Measurements from ENCODE around the gene TMEM63A.

TMEM63A gene

DNA sequence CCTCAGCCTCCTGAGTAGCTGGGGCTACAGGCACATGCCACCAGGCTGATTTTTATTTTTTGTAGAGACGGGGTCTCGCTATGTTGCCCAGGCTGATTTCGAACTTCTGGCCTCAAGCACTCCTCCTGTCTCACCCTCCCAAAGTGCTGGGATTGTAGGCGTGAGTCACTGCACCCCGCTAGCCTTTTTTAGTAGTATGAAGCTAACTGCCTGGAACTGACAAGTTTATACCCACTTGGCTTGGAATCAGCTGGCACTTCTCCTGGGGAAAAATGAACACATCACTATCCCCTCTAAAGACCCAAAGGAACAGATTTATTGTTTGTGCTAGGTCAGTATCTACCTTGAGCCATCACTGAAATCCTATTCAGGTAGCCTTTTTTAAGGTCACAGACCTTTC, 19.0 kb downstream of the TMEM63A start:
- no peak for DNase-seq

DNA sequence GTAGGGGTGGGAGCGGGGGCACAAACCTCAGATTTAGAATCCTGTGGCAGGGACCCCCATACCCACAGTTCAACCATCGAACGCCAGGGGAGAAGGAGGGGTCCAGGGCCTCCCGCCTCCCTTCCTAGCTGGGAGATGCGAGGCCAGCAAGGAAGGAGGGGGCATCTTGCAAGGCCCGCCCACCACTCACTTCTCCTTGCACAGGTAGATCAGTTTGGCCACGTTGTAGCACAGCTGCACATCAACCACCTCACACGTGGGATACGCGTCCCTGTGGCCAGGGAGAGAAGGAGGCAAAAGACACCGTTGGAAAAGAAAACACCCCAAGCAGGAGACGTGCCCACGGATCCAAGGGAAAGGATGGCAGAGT, 19.6 kb downstream of the TMEM63A start:
- DNase-seq: no peak

DNA sequence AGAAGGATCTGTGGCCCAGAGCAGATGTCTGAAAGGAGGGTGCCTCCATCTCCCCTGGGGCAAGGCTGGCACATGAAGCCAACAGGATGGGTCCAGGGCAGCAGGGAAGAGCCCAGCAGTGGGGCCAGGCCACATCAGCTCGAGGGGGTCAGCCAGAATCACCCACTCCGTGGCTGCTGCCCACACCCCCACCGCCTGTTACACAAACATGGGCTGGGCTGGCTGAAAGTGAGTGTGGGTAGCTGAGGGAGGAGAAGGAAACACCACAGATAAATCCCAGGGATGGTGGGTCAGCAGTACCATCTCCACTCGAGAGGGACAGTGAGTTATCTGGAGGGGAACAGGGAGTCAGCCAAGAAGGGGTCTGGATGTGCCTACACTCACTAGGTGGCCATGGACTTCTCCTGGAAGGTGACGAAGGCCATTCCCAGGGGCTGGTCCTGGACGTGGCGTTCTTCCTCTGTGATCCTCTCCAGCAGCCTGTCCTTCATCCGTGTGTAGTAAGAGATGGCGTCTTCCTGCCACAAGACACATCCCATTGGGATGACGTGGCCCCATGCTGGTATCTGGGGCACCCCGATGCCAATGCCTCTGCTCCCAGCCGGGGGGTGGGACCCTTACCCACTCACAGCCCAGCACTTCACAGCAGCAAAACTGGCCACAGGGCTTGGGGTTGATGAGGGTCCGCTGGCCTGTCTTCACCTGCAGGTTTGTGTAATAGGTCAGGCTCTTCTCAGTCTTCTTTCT, 20.2 kb downstream of the TMEM63A start:
- DNase-seq: no peak

GRCh38 chr1:225860876-225861441, 21.2 kb downstream of the TMEM63A start:
- DNase-seq: no peak

DNA sequence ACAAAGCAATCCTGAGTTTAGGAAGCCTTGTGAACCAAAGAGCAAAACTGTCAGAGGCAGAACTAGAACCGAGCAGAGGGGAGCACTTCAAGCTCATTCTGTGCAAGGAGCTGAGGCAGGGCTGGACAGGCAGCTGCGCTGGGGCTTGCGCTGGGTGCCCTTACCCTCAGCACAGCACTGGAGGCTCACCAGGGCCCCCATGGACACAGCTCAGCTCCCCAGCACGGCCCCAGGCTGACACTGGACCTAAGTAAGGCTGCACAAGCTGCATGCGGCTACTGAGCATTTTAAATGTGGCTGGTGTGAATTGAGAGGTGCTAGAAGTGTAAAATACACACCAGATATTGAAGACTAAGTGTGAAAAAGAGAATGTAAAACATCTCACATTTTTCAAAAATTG, 22.1 kb downstream of the TMEM63A start:
- no peak for DNase-seq

GRCh38 chr1:225859151-225859550, 23.0 kb downstream of the TMEM63A start:
- no peak for DNase-seq

GRCh38 chr1:225857256-225857655, 24.9 kb downstream of the TMEM63A start:
- no peak for DNase-seq

DNA sequence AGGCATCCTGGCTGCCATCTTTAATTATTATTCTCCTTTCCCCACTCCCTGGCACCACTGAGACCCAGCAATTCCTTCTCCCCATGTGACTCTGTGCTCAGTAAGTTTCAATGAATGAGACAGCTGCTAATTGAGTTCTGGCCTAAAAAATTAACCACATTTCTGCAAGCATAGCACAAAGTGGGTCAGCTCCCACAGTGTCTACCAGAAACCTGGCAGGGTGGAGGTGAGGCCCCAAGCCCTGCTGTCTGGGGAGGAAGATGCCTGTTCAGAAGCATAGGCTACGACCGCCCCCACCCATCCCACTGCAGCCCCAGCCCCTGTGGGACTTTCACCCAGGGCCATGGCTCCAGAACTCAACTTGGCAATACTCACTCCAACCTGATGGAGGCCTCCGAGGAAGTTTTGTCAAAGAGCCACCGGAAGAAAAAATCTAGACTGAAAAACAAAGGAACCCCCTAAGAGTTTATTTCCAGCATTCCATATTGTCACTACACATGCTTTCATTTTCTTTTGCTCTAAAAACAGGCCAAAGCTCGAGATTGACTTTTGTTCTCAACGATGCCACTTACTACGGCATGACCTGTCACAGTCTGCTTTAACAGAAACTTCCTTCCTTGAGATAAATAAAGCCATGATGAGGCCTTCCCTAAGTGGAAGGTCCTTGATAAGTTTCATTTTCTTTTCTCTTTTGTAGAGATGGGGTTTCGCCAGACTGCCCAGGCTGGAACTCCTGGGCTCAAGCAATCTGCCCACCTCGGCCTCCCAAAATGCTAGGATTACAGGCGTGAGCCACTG, 26.5 kb downstream of the TMEM63A start:
- DNase-seq: no peak

DNA sequence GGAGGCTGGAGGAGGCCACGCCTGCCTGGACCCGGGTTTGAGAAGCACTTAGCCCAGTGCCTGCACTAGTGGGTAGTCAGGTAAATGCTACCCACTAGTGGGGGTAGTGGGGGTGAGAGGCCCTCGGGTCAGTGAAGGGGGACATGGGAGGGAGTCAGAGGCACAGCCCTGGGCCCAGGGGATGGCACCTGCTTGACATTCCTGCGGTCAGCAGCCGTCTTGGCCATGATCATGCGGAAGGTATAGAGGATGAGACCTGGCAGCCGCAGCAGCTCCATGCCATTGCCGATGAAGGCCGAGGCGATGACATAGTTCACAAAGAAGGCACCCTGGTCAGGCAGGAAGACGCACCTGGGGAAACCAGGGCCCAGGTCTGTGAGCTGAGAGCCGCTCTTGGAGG, 28.7 kb downstream of the TMEM63A start:
- no peak for DNase-seq

DNA sequence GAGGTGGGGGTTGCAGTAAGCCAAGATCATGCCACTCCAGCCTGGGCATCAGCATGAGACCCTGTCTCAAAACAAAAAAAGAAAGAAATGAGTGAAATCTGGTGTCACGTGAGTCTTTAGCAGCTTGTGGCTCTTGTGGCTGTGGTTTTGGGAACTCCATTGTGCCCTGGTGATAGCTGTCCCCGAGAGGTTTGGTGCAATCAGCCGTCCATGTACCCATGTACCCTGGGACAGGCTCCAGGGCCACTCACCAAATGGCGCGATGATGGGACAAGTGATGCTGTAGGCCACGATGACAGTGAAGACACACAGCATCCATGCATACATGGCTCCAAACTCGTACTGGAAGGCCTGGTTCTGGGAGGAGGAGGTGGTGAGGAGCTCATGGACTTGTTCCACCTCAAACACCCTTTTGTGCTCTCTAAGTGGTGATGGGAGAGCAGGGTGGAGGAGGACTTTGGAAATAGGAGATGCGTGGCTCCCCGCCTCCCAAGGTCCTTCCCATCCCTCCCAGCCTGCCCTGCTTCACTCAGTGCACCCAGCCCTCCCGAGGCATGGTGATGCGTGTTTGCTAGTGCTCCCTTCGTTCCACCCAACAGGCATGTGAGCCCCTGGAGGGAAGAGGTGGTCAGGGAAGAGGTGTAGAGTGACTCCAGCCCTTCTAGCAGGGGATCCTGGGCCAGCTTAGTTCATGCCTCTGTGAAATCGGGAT, 29.6 kb downstream of the TMEM63A start:
- DNase-seq: no peak

DNA sequence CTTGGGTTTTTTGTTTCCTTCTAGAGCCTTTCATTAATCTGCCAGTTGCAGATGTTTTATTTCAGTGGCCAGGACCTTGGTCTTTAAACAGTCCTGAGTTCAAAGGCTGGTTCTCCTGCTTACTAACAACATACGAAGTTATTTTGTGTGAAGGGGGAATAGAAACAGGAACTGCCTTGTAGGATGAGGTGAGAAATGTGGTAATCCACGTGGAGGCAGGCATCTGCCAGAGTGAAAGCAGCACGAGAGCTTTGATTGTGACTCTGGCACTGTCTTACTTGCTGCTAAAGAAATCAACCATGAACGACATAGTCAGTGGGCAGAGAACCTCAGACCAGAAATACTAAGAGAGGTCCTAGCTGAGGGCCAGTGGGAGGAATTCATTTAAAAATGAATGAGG, 30.4 kb downstream of the TMEM63A start:
- no peak for DNase-seq

DNA sequence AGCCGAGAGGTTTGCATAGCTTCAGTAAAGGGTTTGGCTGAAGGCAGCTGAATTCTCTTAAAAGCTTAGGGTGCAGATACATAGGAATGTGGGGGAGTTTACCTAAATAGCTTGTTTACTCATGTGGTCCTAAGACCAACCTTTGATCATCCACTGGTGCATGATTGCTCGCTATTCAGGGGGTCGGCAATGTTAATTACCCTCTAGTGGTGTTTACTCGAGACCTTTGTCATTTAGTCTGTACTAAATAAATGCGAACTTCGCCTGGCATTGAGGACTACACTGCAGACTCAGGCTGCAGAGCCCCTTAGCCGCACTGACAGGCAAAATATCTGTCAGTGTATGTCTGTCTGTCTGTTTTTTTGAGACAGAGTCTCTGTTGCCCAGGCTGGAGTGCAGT, 31.8 kb downstream of the TMEM63A start:
- no peak for DNase-seq

DNA sequence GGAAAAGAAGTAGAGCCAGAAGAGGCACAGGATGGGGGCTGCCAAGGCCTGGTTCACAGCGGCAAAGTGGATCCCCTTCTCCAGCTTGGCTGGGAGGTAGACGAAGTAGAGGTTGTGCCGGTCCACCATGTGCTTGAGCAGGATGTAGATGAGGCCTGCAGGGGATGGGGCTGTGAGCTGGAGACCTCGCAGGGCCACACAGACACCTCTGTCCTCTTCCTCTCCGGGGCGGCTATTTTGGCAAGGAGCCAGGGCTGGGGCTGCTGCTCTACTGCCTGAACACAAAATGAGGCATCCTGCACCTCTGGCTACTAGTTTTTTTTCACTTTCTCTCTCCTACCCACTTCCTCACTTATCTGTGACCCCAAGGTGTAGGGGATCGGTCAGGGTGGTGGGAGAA, 32.3 kb downstream of the TMEM63A start:
- DNase-seq: no peak

DNA sequence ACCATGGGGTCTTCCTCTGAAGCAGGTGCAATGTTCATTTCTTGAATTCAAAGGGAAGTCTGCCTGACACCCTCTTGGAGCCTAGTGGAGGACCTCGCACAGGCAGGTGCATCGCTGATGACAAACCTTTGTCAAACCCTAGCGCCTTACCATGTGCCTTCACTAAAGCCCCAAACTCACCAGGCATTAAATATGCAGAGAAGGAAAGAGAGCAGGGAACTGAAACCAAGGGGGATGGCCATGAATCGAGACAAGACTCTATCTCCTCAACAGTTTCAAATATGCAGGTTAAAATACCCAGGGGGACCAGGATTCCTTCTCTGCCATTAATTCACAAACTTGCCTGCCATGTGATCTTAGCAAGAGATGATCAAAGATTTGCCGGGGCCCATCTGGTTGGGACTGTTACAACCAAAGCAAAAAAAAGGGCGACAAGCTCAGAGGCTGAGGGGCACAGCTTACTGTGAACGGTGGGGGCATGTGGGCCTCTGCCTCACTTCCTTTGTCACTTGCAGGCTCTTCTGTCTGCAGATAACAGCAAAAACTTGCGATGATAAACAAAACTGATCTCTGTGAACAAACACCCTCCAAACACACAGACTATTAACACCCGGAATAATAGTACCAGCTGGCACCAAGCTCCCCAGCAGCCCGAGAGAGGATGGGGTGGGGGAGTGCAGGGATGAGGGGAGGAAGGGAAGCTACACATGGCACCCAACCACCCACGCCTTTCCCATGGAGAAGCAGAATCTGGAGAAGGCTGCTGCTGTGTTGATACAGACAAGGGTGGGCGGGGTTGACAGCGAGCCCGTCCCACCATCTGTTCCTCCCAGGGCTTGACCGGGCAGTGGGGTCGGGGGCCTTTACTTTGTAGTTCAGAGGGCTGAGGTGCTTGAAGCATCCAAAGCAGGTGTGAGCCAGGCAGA, 33.9 kb downstream of the TMEM63A start:
- DNase-seq: no peak

GRCh38 chr1:225847610-225848009, 34.6 kb downstream of the TMEM63A start:
- no peak for DNase-seq

GRCh38 chr1:225846331-225847310, 35.6 kb downstream of the TMEM63A start:
- DNase-seq: no peak

GRCh38 chr1:225845571-225846259, 36.5 kb downstream of the TMEM63A start:
- DNase-seq: peak; percentile 9

- DNase-seq: no peak
Measured at GRCh38 chr1:225845097-225845496, 37.1 kb downstream of the TMEM63A start.

DNA sequence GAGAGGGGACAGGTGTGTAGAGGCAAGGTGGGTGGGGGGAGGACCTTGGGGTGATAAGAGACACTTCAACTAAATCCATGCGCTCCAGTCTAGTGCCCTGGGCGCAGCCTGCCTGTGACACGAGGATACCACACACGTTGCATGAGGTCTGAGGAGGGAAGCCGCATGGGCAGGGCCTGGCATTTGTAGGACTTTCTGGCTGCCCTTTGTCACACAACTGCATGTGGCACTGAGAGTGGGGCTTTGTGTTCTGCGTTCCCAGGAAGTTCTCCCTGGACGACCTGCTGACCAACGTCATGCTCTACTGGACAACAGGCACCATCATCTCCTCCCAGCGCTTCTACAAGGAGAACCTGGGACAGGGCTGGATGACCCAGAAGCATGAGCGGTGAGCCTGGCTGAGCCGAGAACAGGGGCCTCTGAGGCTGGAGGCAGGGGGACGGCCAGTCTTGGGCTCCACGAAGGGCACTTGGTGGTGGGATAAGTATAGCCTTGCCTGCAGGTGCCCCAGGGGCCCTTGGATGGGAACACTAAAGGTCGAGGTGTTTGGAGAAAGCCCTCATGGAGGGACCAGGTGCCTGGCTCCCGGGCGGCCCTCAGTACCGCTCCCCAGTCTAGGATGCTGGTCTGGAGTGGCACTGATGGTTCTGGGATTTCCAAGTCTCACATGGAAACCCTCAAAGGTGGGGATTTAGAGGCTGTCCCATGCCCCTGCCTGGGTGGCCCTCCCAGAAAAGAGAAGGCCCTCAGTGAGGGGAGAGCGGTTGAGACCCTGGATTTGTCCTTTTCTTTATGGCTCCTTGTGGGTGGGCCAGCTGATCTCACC, 37.7 kb downstream of the TMEM63A start:
- DNase-seq: no peak

- no peak for DNase-seq
Measured at GRCh38 chr1:225843426-225843795, 38.8 kb downstream of the TMEM63A start.

All from NK-92 treated with Interleukin-12 subunit alpha and Interleukin-12 subunit beta, amount 100 ng/mL, for 24 hours (cell line).